Activated CD8-positive, alpha-beta T cell treated with anti-CD3 and anti-CD28 coated beads for 36 hours (primary cell): ENCODE data around the gene MAP3K9. TPM values are rescaled to one million over a fixed set of nuclear protein-coding genes. Genes with fewer than 3 reads are reported as not detected.

Experiments
- ATAC-seq: fragments of 200-7000 bp; cut with Tn5 transposase; one replicate; pipeline ENCODE4 v1.10.0; 2021; ENCODE audit warnings: mild to moderate bottlenecking, moderate library complexity
- CTCF ChIA-PET: fragments of 350-600 bp; sonication (Branson Sonifier 250); formaldehyde crosslinking; loops from one replicate; lab custom pipeline; 2021; ENCODE audit warnings: antibody characterized with exemption; lab: Charles Lee
- POLR2A ChIA-PET: fragments of 350-600 bp; sonication (Branson Sonifier 250); formaldehyde crosslinking; loops from one replicate; lab custom pipeline; 2021; ENCODE audit warnings: antibody characterized with exemption; lab: Charles Lee
- DNase-seq: peaks from one replicate; pipeline ENCODE4 v3.0.0-alpha.2; 2020
- H3K27ac Mint-ChIP-seq: one replicate; pipeline ENCODE4 v1.8.0; 2021; ENCODE audit warnings: mild to moderate bottlenecking, mixed read lengths
- H3K27me3 Mint-ChIP-seq: one replicate; pipeline ENCODE4 v1.8.0; 2021; ENCODE audit warnings: mixed read lengths
- H3K36me3 Mint-ChIP-seq: one replicate; pipeline ENCODE4 v1.8.0; 2021; ENCODE audit warnings: low read depth, mixed read lengths
- H3K4me1 Mint-ChIP-seq: one replicate; pipeline ENCODE4 v1.8.0; 2021; ENCODE audit warnings: low read depth, mixed read lengths
- H3K4me3 Mint-ChIP-seq: one replicate; pipeline ENCODE4 v1.8.0; 2021; ENCODE audit warnings: mild to moderate bottlenecking, moderate library complexity, mixed read lengths
- H3K9me3 Mint-ChIP-seq: one replicate; pipeline ENCODE4 v1.8.0; 2021; ENCODE audit warnings: mixed read lengths
- CTCF ChIP-seq: fragments of 200-600 bp; IDR thresholded peaks from one replicate; pipeline ENCODE4 v1.8.0; 2022; ENCODE audit warnings: antibody characterized with exemption, mild to moderate bottlenecking
- intact Hi-C: fragments of 100-400 bp; cut with micrococcal nuclease; formaldehyde crosslinking; loops from one replicate; pipeline ENCODE4 v1.10.0; 2022
- total RNA-seq, 2 experiments: library from RNA; stranded (reverse); gene quantifications; one replicate each; pipeline ENCODE4 v1.2.3, GENCODE V29; 2021

MAP3K9 gene
- total RNA-seq, 2 experiments from 2014 or later: 8.0 to 9.6 TPM

GRCh38 chr14:70726651-70727375 lies 82.5 kb downstream of the MAP3K9 start:
- Mint-ChIP-seq H3K9me3 (no peaks in the 10 kb centered on the region), H3K36me3 (peaks cover 4% of the 10 kb centered on the region), H3K27ac (no peak overlapping the region), H3K4me1 (no peaks in the 10 kb centered on the region), H3K4me3 (no peak overlapping the region), H3K27me3 (no peaks in the 10 kb centered on the region)
- ATAC-seq (no peak), DNase-seq (no peak)
- intact Hi-C loops: no loop called here
- ChIA-PET POLR2A (no interaction called here), CTCF (no interaction called here)
- no peak for TF ChIP-seq CTCF

- Mint-ChIP-seq H3K4me3 (no peak overlapping the region), H3K36me3 (no peaks in the 10 kb centered on the region), H3K9me3 (no peaks in the 10 kb centered on the region), H3K27me3 (no peaks in the 10 kb centered on the region), H3K4me1 (no peaks in the 10 kb centered on the region), H3K27ac (no peak overlapping the region)
- POLR2A ChIA-PET: no interaction called here
- intact Hi-C loops: no loop called here
- TF ChIP-seq CTCF: no peak
- ATAC-seq (no peak), DNase-seq (no peak)
- CTCF ChIA-PET: no interaction called here
Observed at GRCh38 chr14:70724944-70725343, 84.4 kb downstream of the MAP3K9 start.

GRCh38 chr14:70724110-70724509 lies 85.2 kb downstream of the MAP3K9 start:
- Mint-ChIP-seq H3K27me3 (no peaks in the 10 kb centered on the region), H3K27ac (no peak overlapping the region), H3K4me3 (no peak overlapping the region), H3K4me1 (no peaks in the 10 kb centered on the region), H3K36me3 (no peaks in the 10 kb centered on the region), H3K9me3 (no peaks in the 10 kb centered on the region)
- TF ChIP-seq CTCF: no peak
- intact Hi-C loops: no loop called here
- ATAC-seq: no peak
- ChIA-PET CTCF (interaction anchor here (4.0 kb wide), 1 partner anchor 10 kb away, joined by 17 read pairs; no protein-coding TSS in a partner anchor), POLR2A (no interaction called here)
- no peak for DNase-seq

GRCh38 chr14:70723276-70723675 lies 86.0 kb downstream of the MAP3K9 start:
- Mint-ChIP-seq H3K27me3 (no peaks in the 10 kb centered on the region), H3K9me3 (no peaks in the 10 kb centered on the region), H3K27ac (no peak overlapping the region), H3K4me3 (no peak overlapping the region), H3K36me3 (no peaks in the 10 kb centered on the region), H3K4me1 (no peaks in the 10 kb centered on the region)
- TF ChIP-seq CTCF: no peak
- intact Hi-C loops: no loop called here
- ChIA-PET CTCF (interaction anchor here (0.7 to 4.0 kb wide), 4 partner anchors 10 to 100 kb away, joined by 3 to 17 read pairs (median 3); no protein-coding TSS in a partner anchor), POLR2A (interaction anchor here (1.2 kb wide), 1 partner anchor 10 kb away, joined by 3 read pairs; no protein-coding TSS in a partner anchor)
- ATAC-seq (no peak), DNase-seq (no peak)

- no peaks in the 10 kb centered on the region for H3K27me3 Mint-ChIP-seq
- POLR2A ChIA-PET: interaction anchor here (1.2 kb wide), 1 partner anchor 9 kb away, joined by 3 read pairs; no protein-coding TSS in a partner anchor
- no peak for DNase-seq
Observed at GRCh38 chr14:70722418-70722817, 86.9 kb downstream of the MAP3K9 start.

More at GRCh38 chr14:70722418-70722817, 86.9 kb downstream of the MAP3K9 start:
- CTCF ChIA-PET: interaction anchor here (1.2 to 4.0 kb wide), 4 partner anchors 9 to 96 kb away, joined by 3 to 17 read pairs (median 3); no protein-coding TSS in a partner anchor
- ATAC-seq: no peak
- Mint-ChIP-seq H3K9me3 (no peaks in the 10 kb centered on the region), H3K36me3 (no peaks in the 10 kb centered on the region), H3K27ac (no peak overlapping the region), H3K4me3 (no peak overlapping the region), H3K4me1 (no peaks in the 10 kb centered on the region)
- no peak for TF ChIP-seq CTCF
- intact Hi-C loops: no loop called here
